Stimulated activated naive CD8-positive, alpha-beta T cell treated with anti-CD3 and anti-CD28 coated beads, Interleukin-15, Interleukin-2, amounts not matched to agents 100 ng/mL and 50 ng/mL, for 24 hours (primary cell): Measurements from ENCODE around the gene SORD.
"Not testable (repeated sequence)": the region's sequence is repeated elsewhere in the genome, so short reads cannot be mapped to it uniquely, and the experiment has no call there.

ENCODE experiments used
- H3K27ac Mint-ChIP-seq: one replicate; pipeline ENCODE4 v1.8.0; 2021; ENCODE audit warnings: mild to moderate bottlenecking, mixed read lengths
- H3K27me3 Mint-ChIP-seq: one replicate; pipeline ENCODE4 v1.8.0; 2021; ENCODE audit warnings: mixed read lengths
- H3K36me3 Mint-ChIP-seq: one replicate; pipeline ENCODE4 v1.8.0; 2021; ENCODE audit warnings: low read depth, mixed read lengths
- H3K4me1 Mint-ChIP-seq: one replicate; pipeline ENCODE4 v1.8.0; 2021; ENCODE audit warnings: low read depth, mixed read lengths
- H3K4me3 Mint-ChIP-seq: one replicate; pipeline ENCODE4 v1.8.0; 2021; ENCODE audit warnings: mild to moderate bottlenecking, mixed read lengths
- H3K9me3 Mint-ChIP-seq: one replicate; pipeline ENCODE4 v1.8.0; 2021; ENCODE audit warnings: mixed read lengths

The SORD gene

GRCh38 chr15:45036812-45037781 is 14.1 kb downstream of the SORD start:
- Mint-ChIP-seq H3K36me3 (peaks cover 17% of the 10 kb centered on the region), H3K4me1 (peaks cover 20% of the 10 kb centered on the region)
- not testable (repeated sequence) for H3K4me3 Mint-ChIP-seq, H3K9me3 Mint-ChIP-seq, H3K27ac Mint-ChIP-seq, H3K27me3 Mint-ChIP-seq

DNA sequence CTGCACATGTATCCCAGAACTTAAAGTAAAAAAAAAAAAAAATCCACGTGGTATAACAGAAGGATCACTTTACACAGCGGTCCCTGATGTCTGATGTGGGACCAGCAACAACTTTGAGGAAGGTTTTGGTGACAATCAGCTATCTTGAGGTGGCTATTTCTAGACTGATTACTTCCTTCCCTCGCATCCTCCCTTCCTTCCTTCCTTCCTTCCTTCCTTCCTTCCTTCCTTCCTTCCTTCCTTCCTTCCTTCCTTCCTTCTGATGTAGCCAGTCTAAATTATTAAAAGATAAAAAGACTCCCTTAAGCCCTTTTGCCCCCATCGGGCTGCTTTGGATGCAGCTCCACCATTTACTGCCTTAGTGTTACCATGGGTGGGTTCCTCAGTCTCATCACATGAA is 14.9 kb downstream of the SORD start:
- Mint-ChIP-seq H3K4me1 (peaks cover 20% of the 10 kb centered on the region), H3K27me3 (no peaks in the 10 kb centered on the region), H3K36me3 (peaks cover 17% of the 10 kb centered on the region), H3K27ac (no peak overlapping the region), H3K9me3 (no peaks in the 10 kb centered on the region), H3K4me3 (no peak overlapping the region)

- not testable (repeated sequence) for H3K27ac Mint-ChIP-seq, H3K9me3 Mint-ChIP-seq, H3K4me3 Mint-ChIP-seq, H3K27me3 Mint-ChIP-seq
- Mint-ChIP-seq H3K4me1 (peaks cover 17% of the 10 kb centered on the region), H3K36me3 (peaks cover 19% of the 10 kb centered on the region)
Observed at GRCh38 chr15:45040396-45040795, 17.4 kb downstream of the SORD start.

DNA sequence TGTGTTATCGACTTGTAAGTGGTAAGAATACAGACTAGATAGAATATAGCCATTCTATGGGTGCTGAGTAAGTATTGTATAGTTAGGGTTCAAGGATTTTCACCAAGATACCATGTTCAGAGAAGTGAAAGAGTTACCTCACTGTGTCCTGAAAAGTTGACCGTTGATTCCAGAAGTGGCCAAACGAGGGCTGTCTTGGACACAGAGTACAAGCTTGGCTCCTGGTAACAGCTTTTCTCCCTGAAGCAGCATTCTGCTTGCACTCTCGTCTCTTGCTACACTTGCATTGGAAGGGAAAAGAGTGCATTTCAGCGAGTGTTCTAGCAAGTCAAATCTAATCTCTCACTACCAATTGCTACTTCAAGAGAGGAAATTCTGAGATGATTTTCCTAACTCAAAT is 18.5 kb downstream of the SORD start:
- H3K27ac Mint-ChIP-seq, H3K27me3 Mint-ChIP-seq, H3K4me1 Mint-ChIP-seq, H3K9me3 Mint-ChIP-seq, H3K4me3 Mint-ChIP-seq: not testable (repeated sequence)
- H3K36me3 Mint-ChIP-seq, result peaks cover 14% of the 10 kb centered on the region

- not testable (repeated sequence) for H3K4me3 Mint-ChIP-seq, H3K9me3 Mint-ChIP-seq, H3K4me1 Mint-ChIP-seq, H3K27me3 Mint-ChIP-seq, H3K27ac Mint-ChIP-seq
- peaks cover 23% of the 10 kb centered on the region for H3K36me3 Mint-ChIP-seq
Observed at GRCh38 chr15:45042859-45043258, 19.9 kb downstream of the SORD start.

GRCh38 chr15:45044270-45044669 is 21.3 kb downstream of the SORD start:
- not testable (repeated sequence) for H3K27ac Mint-ChIP-seq, H3K9me3 Mint-ChIP-seq, H3K4me3 Mint-ChIP-seq, H3K4me1 Mint-ChIP-seq, H3K27me3 Mint-ChIP-seq
- peaks cover 38% of the 10 kb centered on the region for H3K36me3 Mint-ChIP-seq

- not testable (repeated sequence) for H3K4me3 Mint-ChIP-seq, H3K27me3 Mint-ChIP-seq, H3K27ac Mint-ChIP-seq, H3K4me1 Mint-ChIP-seq, H3K9me3 Mint-ChIP-seq
- peaks cover 68% of the 10 kb centered on the region for H3K36me3 Mint-ChIP-seq
Observed at GRCh38 chr15:45048449-45048793, 25.4 kb downstream of the SORD start.

DNA sequence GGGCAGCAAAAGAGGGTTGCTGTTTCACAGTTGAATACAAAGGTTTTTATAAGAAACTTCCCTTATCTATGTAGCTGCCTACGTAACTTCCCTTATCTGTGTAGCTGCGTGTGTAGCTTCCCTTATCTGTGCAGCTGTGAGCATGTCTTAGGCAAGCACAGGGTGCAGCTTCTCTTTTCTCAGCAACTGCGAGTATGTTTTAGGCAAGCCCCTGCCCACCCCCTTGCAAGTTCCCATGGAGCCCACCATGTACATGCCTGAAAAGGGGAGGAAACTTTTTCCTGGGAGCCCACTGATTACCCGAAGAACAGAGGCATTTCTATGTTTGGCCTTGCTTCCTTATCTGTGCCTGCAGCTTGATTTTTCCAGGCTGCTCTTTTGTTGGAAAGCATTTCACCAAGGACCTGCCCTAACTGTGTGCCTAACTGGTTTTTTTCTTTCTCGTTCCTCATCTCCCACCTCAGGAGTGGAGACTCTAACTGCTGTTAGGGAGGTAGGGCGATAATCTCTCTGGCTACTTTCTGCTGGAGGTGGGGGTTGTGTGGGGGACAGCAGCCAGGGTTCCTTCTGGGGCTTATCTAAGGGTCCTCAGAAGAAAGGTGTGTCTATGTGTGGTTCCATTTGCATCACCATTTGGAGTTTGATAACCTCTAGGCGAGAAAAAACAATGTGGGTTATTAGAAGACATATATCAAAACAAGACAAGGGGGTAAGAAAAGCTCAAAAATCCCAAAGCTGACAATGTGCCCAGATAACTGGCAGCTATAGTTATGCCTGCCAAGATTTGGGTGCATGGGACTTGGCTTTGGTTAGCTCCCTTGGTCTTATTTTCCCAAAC is 26.0 kb downstream of the SORD start:
- no peak overlapping the region for H3K4me3 Mint-ChIP-seq
- no peaks in the 10 kb centered on the region for H3K4me1 Mint-ChIP-seq
- no peaks in the 10 kb centered on the region for H3K27me3 Mint-ChIP-seq
- H3K9me3 Mint-ChIP-seq, result peaks cover 8% of the 10 kb centered on the region
- peak overlapping the region; percentile 69 for H3K27ac Mint-ChIP-seq
- peaks cover 68% of the 10 kb centered on the region for H3K36me3 Mint-ChIP-seq

GRCh38 chr15:45050587-45050986 is 27.6 kb downstream of the SORD start:
- Mint-ChIP-seq H3K4me3 (no peak overlapping the region), H3K36me3 (peaks cover 65% of the 10 kb centered on the region), H3K27me3 (no peaks in the 10 kb centered on the region), H3K9me3 (peaks cover 8% of the 10 kb centered on the region), H3K27ac (no peak overlapping the region), H3K4me1 (no peaks in the 10 kb centered on the region)

DNA sequence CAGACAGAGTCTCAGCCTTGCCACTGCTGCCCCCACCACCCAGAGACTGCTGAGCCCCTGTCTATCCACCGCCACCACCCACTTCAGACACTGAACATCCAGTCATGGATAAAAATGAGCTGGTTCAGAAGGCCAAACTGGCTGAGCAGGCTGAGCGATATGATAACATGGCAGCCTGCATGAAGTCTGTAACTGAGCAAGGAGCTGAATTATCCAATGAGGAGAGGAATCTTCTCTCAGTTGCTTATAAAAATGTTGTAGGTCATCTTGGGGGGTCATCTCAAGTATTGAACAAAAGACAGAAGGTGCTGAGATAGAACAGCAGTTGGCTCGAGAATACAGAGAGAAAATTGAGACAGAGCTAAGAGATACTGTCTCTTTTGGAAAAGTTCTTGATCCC is 29.7 kb downstream of the SORD start:
- not testable (repeated sequence) for H3K27me3 Mint-ChIP-seq, H3K27ac Mint-ChIP-seq, H3K4me1 Mint-ChIP-seq, H3K4me3 Mint-ChIP-seq, H3K9me3 Mint-ChIP-seq
- H3K36me3 Mint-ChIP-seq, result peaks cover 63% of the 10 kb centered on the region

DNA sequence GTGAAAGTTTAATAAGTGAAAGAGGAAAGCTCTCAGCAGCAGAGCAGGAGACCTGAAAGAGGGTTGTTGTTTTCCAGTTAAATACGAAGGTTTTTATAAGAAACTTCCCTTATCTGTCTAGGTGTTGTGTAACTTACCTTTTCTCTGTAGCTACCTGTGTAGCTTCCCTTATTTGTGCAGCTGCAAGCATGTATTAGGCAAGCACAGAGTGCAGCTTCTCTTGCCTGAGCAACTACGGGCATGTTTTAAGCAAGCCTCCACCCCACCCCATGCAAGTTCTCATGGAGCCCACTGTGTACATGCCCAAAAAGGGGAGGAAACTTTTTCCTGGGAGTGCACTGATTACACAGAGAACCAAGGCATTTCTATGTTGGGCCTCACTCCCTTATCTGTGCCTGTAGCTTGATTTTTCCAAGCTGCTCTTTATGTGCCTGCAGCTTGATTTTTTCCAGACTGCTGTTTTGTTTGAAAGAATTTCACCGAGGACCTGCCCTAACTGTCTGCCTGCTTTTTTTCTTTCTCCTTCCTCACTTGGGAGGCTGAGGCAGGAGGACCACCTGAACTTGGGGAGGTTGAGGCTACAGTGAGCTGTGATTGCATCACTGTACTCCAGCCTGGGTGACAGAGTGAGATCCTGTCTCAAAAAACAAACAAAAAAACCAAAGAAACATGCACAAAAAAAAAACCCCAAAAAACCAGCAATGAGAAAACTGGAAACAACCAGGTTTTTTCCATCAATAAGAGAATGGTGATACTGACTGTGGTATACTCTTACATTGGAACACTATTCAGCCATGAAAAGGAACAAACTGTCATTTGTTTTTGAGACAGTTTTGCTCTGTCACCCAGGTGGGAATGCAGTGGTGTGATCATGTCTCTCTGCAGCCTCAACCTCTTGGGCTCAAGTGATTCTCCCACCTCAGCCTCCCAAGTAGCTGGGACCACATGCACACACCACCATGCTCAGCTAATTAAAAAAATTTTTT is 36.0 kb downstream of the SORD start:
- H3K27me3 Mint-ChIP-seq, result not testable (repeated sequence)

GRCh38 chr15:45062301-45062700 is 39.3 kb downstream of the SORD start:
- Mint-ChIP-seq H3K4me1 (peaks cover 12% of the 10 kb centered on the region), H3K36me3 (peaks cover 48% of the 10 kb centered on the region)
- H3K27me3 Mint-ChIP-seq, H3K4me3 Mint-ChIP-seq, H3K9me3 Mint-ChIP-seq, H3K27ac Mint-ChIP-seq: not testable (repeated sequence)

More for the DNA sequence above, 36.0 kb downstream of the SORD start:
- not testable (repeated sequence) for H3K4me3 Mint-ChIP-seq, H3K27ac Mint-ChIP-seq, H3K9me3 Mint-ChIP-seq
- peaks cover 12% of the 10 kb centered on the region for H3K4me1 Mint-ChIP-seq
- H3K36me3 Mint-ChIP-seq, result peaks cover 46% of the 10 kb centered on the region

GRCh38 chr15:45064386-45064785 is 41.4 kb downstream of the SORD start:
- no peak overlapping the region for H3K27ac Mint-ChIP-seq

DNA sequence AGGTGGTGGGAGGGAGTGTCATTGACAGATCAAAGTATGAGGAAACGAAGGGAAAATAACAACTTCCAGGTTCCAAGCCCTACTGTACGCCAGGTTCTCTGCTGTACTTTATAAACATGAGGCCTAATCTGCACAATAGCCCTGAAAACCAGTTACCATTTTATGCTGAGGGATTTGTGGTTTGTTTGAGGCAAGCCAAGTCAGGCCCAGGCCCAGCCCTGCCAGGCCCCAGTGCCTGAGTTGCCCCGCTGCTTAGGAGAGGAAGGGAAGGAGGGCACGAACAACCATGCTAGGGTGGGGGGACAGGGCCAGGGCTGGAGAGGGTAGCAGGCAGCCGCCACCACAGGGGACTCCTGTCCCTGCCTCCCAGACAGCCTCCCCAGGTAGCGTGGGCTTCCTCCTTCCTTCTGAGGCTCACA is 47.0 kb downstream of the SORD start:
- not testable (repeated sequence) for H3K4me1 Mint-ChIP-seq, H3K9me3 Mint-ChIP-seq, H3K27ac Mint-ChIP-seq, H3K27me3 Mint-ChIP-seq, H3K4me3 Mint-ChIP-seq
- H3K36me3 Mint-ChIP-seq, result peaks cover 20% of the 10 kb centered on the region

More at GRCh38 chr15:45064386-45064785, 41.4 kb downstream of the SORD start:
- Mint-ChIP-seq H3K4me3 (no peak overlapping the region), H3K27me3 (no peaks in the 10 kb centered on the region), H3K36me3 (peaks cover 46% of the 10 kb centered on the region), H3K9me3 (no peaks in the 10 kb centered on the region), H3K4me1 (peaks cover 12% of the 10 kb centered on the region)
